Colonic mucosa (tissue), 4 donors: ENCODE results near the gene RBM28. TPM values are rescaled to one million over a fixed set of nuclear protein-coding genes. Genes with fewer than 3 reads are reported as not detected.
"Not testable (repeated sequence)": the region's sequence is repeated elsewhere in the genome, so short reads cannot be mapped to it uniquely, and the experiment has no call there.

Experiments
- DNase-seq: peaks from one replicate; pipeline ENCODE4 v3.0.0-alpha.2; 2020
- H3K27ac ChIP-seq: fragments of 200-600 bp; one replicate; pipeline ENCODE4 v1.8.0; 2021
- H3K27me3 ChIP-seq: fragments of 200-600 bp; one replicate; pipeline ENCODE4 v1.8.0; 2021
- H3K36me3 ChIP-seq: fragments of 200-600 bp; one replicate; pipeline ENCODE4 v1.8.0; 2021
- H3K4me1 ChIP-seq: fragments of 200-600 bp; one replicate; pipeline ENCODE4 v1.8.0; 2021; ENCODE audit warnings: mild to moderate bottlenecking
- H3K4me3 ChIP-seq: fragments of 200-600 bp; one replicate; pipeline ENCODE4 v1.8.0; 2021
- H3K9ac ChIP-seq, 2 donors: one replicate each; pipeline ENCODE4 v1.7.0; 2013; ENCODE audit warnings: control low read depth in 2 of 2, low read depth in 2 of 2, low read length in 2 of 2
- H3K9me3 ChIP-seq: fragments of 200-600 bp; one replicate; pipeline ENCODE4 v1.8.0; 2021
- CTCF ChIP-seq: fragments of 200-600 bp; IDR thresholded peaks from one replicate; pipeline ENCODE4 v1.8.0; 2022; ENCODE audit warnings: antibody characterized with exemption, mild to moderate bottlenecking
- intact Hi-C: fragments of 100-400 bp; cut with DNase I; formaldehyde crosslinking; loops from one replicate; pipeline ENCODE4 v1.14.1; 2022
- total RNA-seq, 2 donors: library from RNA; stranded (reverse); fragmentation: NEBNext Ultra II Directional in 1 of 2; extraction: Animal tissue kit (Norgen Biotek cat#: 25700) in 1 of 2; gene quantifications; one replicate each; pipeline ENCODE4 v1.2.1, GENCODE V29; 2021
- donor health status: healthy.
- donor health status: DM: no; HTN: no; CAD: no.
- donor health status: DM: no; HTN: no; CAD: no.

Gene RBM28
- total RNA-seq, 2 donors from 2014 or later, result 16.3 to 30.6 TPM

DNA sequence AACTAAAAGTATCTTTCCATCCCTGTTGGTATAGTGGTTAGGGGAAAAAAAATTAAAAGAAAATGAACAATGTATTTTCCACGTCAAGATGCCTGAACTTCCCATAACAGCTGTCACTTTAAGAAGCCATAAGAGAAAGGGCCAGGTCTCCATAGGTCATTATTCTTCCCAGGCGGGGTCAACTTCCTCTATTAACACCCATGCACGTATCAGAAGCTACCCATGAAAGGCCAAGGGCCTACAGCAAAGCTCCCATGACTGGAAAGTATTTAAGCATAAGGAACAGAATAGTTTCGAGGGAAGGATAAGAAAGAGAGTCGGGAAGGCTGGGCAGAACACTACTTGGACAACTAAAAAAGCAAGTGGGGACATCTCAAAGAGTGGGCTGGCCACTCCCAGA lies 40.1 kb downstream of the RBM28 start:
- no peak for TF ChIP-seq CTCF
- H3K36me3 ChIP-seq, result peaks cover 4% of the 10 kb centered on the region
- H3K27ac ChIP-seq, result no peak overlapping the region
- intact Hi-C loops, result no loop called here
- no peak overlapping the region for H3K4me3 ChIP-seq
- no peaks in the 10 kb centered on the region for H3K9me3 ChIP-seq
- H3K27me3 ChIP-seq, result no peaks in the 10 kb centered on the region
- H3K4me1 ChIP-seq, result no peaks in the 10 kb centered on the region
- no peak for DNase-seq
- H3K9ac ChIP-seq, result no peak overlapping the region

DNA sequence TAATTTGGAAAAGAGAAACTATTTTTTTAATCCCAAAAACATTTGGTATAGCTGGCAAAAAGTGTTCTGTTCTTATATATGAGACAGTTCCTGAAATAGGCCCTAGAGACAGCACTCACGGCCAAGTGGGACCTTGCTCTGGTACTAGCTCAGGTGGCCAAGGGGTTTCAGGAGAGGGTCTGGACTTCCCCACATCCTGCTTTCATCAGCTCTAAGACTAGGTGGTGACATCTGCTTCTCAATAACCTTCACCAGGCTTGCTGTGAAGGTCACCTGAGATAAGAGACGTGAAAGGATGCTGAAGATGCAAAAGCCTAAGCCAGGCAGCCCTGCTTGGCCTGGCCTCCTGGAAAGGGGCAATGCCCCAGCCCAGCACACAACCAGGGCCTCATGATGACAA lies 40.6 kb downstream of the RBM28 start:
- H3K36me3 ChIP-seq, result peaks cover 4% of the 10 kb centered on the region
- TF ChIP-seq CTCF, result no peak

DNA sequence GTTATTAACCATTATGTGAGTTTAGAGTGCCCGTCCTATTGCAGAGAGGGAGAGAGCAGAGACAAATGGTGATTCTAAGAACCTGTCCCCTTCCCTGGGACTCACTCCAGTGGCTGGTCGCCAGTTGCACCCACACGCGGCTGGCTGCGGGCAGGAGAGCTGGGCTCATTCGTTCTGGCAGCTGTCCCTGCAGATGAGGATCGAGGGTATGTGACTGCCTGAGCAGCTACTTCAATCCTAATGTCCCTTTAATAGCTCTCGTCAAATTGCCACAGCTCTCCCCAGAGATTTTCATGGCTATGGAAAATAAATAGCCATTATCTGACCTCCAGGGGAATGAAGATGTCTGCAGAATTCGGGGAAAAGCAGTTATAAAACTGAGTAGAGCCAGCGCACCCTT lies 41.6 kb downstream of the RBM28 start:
- no peak overlapping the region for H3K4me3 ChIP-seq
- no peaks in the 10 kb centered on the region for H3K27me3 ChIP-seq
- no peak for DNase-seq
- peaks cover 4% of the 10 kb centered on the region for H3K36me3 ChIP-seq
- no peaks in the 10 kb centered on the region for H3K4me1 ChIP-seq
- no peak overlapping the region for H3K27ac ChIP-seq
- intact Hi-C loops, result no loop called here
- H3K9ac ChIP-seq, result no peak overlapping the region
- no peak for TF ChIP-seq CTCF
- no peaks in the 10 kb centered on the region for H3K9me3 ChIP-seq

More for the DNA sequence above, 40.6 kb downstream of the RBM28 start:
- Histone ChIP-seq H3K27ac (no peak overlapping the region), H3K4me3 (no peak overlapping the region), H3K27me3 (no peaks in the 10 kb centered on the region), H3K9ac (no peak overlapping the region), H3K9me3 (no peaks in the 10 kb centered on the region), H3K4me1 (no peaks in the 10 kb centered on the region)
- no peak for DNase-seq
- intact Hi-C loops, result no loop called here

GRCh38 chr7:128299109-128299607 lies 44.5 kb downstream of the RBM28 start:
- intact Hi-C loops, result no loop called here
- no peak for TF ChIP-seq CTCF
- H3K36me3 ChIP-seq, result no peaks in the 10 kb centered on the region
- H3K27ac ChIP-seq, result no peak overlapping the region
- H3K27me3 ChIP-seq, result no peaks in the 10 kb centered on the region
- no peak for DNase-seq
- H3K9me3 ChIP-seq, result no peaks in the 10 kb centered on the region
- no peaks in the 10 kb centered on the region for H3K4me1 ChIP-seq
- H3K4me3 ChIP-seq, result no peak overlapping the region
- H3K9ac ChIP-seq, result no peak overlapping the region

DNA sequence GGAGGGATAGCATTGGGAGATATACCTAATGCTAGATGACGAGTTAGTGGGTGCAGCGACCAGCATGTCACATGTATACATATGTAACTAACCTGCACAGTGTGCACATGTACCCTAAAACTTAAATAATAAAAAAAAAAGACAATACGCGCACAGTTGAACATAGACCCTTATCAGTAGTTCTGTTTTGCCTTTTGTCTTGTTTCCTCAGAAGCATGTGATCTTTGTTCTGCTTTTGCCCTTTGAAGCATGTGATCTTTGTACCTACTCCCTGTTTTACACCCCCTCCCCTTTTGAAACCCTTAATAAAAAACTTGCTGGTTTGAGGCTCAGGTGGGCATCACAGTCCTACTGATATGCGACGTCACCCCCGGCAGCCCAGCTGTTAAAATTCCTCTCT lies 45.7 kb downstream of the RBM28 start:
- DNase-seq, H3K9me3 ChIP-seq, intact Hi-C loops, H3K27ac ChIP-seq, H3K4me1 ChIP-seq, H3K9ac ChIP-seq, H3K36me3 ChIP-seq, H3K4me3 ChIP-seq, H3K27me3 ChIP-seq: not testable (repeated sequence)

GRCh38 chr7:128287556-128287955 lies 56.2 kb downstream of the RBM28 start:
- Histone ChIP-seq H3K4me1 (no peaks in the 10 kb centered on the region), H3K27me3 (no peaks in the 10 kb centered on the region), H3K4me3 (no peak overlapping the region), H3K9ac (no peak overlapping the region), H3K27ac (no peak overlapping the region), H3K9me3 (no peaks in the 10 kb centered on the region), H3K36me3 (no peaks in the 10 kb centered on the region)
- intact Hi-C loops, result no loop called here
- TF ChIP-seq CTCF, result no peak
- no peak for DNase-seq
